CD4-positive, alpha-beta T cell treated with Interleukin-1 beta for 1 hour (primary cell): Measurements from ENCODE around the gene CRLF2.
"Not testable (repeated sequence)": the region's sequence is repeated elsewhere in the genome, so short reads cannot be mapped to it uniquely, and the experiment has no call there.

Experiments used
- DNase-seq, 2 donors: peaks; one replicate each; pipeline ENCODE4 v3.0.0-alpha.2; 2020 to 2022

The CRLF2 gene

DNA sequence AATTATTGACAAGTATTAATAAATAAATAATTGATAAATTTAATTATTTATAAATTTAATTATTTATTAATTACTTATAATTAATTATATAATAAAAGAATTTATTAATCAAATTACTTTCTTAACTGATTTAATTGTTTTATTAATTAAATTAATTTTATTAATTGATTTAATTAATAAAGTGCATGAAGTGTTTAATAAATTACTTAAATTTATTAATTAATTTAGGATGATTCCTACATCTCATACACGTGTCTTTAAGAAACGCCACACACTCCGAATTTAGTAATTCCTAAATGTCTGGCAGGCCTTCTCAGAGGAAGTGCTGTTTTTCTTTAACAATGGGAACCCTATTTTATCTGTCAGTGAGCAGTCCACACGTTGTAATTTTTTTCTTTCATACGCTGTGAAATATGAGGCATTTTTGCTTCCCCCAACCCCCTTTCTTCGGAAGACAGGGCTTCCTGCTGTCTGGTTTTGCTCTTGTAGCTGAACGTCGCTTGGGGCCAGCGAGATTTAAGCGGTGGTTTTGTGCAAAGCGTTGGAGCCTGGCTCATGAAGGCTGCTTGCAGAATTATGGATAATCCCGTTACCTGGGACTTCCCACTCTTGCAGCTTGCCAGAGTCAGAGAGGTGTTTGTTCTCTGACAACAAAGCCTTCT lies 46.8 kb downstream of the CRLF2 start:
- peak in 1 of 2 donors; percentile 23 for DNase-seq

DNA sequence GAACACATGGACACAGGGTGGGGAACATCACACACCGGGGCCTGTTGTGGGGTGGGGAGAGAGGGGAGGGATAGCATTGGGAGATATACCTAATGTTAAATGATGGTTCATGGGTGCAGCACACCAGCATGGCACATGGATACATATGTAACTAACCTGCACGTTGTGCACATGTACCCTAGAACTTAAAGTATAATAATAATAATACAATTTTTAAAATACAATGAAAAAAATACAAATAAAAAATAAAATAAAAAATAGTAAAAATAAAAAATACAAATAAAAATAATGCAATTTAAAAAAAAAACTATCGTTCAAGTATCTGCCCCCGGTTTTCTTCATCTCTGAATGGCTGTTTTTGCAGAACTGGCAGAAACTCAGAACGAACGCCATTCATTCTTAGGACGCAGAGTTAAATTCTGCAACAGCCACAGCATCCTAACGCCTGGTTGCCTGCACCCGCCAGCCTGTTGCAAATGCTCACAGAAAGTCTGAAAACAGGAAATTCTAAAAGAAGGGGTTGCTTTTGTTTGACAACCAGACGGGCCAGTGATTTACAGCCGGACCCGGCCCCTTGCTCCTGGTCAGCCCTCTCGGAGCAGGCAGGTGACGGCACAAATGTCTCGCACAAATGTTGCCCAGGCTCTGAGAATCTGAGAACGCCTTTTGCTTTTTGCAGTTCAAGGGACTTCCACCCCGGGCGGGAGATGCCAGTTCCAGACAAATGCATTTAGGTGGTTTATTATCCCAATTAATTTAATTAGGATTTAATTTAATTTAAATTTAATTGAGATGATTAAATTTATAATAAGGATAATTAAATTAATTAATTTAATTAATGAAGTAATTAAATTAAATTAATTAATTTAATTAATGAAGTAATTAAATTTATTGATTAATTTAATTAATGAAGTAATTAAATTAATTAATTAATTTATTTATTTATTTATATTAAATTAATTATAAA lies 47.8 kb downstream of the CRLF2 start:
- peak in 1 of 2 donors; percentile 8 for DNase-seq

DNA sequence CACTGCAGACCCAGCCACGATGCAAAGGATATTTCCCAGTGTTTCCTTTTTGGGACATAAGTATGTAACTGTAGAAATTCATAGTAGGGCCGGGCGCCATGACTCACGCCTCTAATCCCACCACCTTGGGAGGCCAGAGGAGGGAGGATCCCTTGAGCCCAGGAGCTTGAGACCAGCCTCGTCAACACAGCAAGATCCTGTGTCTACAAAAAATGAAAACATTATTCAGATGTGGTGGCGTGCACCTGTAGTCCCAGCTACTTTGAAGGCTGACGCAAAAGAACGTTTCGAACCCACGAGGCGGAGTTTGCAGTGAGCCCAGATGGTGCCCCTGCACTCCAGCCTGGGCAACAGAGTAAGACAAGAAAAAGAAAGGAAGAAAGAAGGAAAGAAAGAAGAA lies 49.2 kb downstream of the CRLF2 start:
- DNase-seq, result no peak

DNA sequence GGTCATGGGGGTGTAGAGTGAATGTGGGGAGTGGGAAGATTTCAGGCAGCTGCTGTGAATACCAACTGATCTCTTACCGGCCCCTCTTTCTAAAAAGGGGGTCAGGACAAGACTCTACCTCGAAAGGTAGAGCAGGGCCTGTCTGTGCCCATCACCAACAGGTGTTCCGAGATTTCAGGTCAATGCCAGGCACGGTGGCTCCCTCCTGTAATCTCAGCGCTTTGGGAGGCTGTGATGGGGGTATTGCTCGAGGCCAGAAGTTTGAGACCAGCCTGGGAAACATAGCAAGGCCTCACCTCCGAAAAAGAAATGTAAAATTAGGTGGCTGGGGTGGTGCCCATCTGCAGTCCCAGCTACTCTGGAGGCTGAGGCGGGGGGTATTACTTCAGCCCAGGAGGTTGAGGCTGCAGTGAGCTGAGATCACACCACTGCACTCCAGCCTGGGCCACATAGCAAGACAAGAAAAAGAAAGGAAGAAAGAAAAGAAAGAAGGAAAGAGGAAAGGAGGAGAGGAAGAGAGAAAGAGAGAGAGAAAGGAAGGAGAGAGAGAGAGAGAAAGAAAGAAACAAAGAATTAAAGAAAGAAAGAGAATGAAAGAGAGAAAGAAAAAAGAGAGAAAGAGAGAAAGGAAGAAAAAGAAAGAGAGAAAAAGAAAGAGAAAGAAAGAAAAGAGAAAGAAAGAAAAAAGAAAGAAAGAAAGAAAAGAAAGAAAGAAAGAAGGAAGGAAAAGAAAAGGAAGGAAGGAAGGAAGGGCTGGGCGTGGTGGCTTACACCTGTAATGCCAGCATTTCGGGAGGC lies 50.1 kb downstream of the CRLF2 start:
- DNase-seq, result no peak

DNA sequence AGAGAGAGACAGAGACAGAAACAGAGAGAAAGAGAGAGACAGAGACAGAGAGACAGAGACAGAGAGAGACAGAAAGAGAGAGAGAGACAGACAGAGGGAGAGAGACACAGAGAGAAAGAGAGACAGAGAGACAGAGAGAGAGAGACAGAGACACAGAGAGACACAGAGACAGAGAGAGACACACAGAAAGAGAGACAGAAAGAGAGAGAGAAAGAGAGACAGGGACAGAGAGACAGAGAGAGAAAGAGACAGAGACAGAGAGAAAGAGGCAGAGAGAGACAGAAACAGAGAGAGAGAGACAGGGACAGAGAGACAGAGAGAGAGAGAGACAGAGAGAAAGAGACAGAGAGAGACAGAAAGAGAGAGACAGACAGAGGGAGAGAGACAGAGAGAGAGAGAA lies 52.9 kb downstream of the CRLF2 start:
- DNase-seq, result no peak

DNA sequence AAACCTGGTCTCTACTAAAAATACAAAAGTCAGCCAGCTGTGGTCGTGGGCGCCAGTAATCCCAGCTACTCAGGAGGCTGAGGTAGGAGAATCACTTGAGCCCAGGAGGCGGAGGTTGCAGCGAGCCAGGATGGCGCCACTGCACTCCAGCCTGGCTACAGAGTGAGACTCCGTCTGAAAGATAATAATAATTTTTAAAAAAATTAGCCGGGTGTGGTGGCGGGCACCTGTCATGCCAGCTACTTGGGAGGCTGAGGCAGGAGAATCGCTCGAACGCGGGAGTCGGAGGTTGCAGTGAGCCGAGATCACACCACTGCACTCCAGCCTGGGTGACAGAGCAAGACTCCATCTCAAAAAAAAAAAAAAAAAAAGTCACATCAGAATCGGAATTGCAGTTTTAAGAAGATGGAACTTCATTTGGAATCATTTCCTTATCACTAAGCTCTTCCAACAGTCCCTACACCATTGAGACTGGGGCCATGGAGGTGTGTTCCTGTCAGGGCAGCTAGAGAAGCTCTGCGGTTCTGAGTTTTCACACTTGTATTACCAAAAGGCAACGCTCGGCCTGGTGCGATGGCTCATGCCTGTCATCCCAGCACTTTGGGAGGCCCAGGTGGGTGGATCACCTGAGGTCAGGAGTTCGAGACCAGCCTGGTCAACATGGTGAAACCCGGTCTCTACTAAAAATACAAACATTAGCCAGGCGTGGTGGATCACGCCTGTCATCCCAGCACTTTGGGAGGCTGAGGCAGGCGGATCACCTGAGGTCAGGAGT lies 55.6 kb downstream of the CRLF2 start:
- DNase-seq, result not testable (repeated sequence)

DNA sequence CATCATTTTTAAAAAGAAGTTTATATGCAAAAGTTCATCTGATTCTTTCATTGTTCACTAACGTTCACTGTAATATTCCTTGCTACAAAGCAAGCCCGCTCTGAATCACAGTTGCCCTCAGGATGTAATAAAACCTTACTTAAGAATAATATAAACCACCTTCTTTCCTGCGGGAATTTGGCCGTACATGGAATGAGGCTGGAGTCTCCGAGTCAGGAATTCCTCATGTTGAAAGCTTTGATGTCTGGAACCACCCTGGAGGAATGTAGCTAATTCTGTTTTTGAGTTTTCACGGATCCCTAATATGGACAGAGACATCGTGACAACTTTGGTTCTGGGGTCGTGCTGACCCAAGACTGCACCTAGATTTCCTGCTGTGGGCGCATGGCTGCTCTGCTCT lies 58.5 kb downstream of the CRLF2 start:
- DNase-seq, result no peak

DNA sequence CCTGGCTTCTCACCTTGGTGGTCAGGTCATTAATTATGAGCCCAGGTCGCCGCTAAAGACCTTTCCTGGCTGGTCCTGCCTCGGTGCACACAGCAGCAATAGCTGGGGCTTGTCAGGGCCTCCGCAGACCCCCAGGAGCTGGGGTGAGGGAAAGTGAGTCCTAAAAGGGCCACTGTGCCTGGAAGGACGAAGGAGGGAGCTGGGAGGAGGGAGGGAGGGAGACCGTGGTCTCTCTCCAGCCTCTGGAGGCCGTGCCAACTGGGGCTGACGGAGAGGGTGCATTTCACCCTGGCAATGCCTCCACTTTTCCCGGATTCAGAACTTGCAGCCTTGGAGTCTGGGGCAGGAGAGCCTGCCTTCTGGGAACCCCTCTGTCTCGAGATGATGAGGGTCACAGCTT lies 60.4 kb downstream of the CRLF2 start:
- no peak for DNase-seq

DNA sequence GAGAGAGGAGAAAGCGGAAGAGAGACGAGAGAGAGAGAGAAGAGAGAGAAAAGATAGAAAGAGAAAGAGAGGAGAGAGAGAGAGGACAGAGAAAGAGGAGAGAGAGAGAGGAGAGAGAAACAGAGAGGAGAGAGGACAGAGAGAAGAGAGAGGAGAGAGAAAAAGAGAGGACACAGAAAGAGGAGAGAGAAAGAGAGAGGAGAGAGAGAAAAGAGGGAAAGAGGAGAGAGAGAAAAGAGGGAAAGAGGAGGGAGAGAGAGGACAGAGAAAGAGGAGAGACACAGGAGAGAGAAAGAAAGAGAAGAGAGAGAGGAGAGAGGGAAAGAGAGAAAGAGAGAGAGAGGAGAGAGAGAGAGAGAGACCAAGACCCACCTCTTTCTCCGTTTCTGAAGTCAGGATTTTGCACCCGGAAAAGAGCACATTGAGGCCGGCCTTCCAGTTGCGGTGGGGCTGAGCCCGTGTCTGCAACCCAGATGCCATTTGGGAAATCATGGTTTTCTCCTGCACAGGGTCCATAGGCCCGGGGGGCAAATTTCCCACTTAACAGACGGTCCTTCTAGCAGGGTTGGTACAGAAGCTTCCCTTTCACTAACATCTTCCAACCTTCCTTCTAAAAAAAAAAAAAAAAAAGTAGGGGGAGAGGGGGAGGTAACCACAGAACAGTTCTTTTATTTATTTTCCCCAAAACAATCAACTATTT lies 60.9 kb downstream of the CRLF2 start:
- no peak for DNase-seq

DNA sequence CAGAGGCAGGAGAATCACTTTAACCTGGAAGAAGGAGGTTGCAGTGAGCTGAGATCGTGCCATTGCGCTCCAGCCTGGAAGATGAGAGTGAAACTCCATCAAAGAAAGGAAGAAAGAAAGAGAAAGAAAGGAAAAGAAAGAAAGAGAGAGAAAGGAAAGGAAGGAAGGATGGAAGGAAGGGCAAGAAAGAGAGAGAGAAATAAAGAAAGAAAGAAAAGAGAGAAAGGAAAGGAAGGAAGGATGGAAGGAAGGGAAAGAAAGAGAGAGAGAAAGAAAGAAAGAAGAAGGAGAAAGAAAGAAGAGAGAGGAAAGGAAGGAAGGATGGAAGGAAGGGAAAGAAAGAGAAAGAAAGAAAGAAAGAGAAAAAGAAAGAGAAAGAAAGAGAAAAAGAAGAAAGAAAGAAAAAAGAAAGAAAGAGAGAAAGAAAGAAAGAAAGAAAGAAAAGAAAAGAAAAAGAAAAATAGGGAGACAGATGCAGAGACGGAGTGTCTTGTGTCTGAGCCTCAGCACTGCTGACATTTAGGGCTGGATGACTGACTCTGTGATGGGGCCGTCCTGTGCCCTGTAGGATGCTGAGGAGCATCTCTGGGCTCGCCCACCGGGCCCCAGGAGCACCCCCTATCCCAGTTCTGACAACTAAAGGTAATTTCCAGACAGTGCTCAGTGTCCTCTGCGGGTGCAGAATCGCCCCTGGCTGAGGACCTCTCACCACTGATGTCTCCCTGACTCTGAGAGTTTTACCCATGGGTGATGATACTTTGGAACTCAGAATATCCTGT lies 61.7 kb downstream of the CRLF2 start:
- no peak for DNase-seq

DNA sequence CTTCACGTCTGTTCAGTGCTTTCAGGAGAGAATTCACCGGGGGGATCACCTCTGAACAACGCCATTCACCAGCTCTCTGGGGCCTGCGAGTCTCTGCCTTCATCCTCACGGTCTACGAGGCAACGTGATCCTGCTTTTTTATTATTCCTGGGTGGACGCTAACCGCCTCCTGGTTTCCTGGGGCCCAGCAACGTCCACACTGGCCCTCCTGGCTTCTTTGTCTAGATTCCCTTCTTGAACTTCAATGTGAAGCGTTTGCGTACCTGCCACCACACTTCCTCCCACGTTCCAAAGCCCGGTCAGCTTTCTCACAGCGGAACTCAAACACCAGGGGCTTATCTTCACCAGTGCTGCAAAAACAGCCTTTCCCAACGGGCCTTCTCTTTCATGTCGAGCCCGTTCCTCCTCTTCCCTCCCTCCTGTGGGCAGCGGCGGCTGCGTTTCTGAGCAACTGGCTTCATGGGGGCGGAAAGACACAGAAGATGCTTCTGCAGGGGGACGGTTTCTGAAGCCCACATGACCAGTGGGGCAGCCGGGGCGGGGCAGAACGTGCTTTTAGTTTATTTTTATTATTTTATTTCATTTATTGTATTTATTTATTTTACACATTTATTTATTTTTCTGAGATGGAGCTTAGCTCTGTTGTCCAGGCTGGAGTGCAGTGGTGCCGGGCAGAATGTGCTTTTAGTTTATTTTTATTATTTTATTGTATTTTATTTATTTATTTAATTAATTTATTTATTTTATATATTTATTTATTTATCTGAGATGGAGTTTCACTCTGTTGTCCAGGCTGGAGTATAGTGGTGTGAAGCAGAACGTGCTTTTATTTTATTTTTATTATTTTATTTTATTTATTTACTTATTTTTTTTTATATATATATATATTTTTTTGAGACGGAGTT lies 64.6 kb downstream of the CRLF2 start:
- DNase-seq, result no peak

DNA sequence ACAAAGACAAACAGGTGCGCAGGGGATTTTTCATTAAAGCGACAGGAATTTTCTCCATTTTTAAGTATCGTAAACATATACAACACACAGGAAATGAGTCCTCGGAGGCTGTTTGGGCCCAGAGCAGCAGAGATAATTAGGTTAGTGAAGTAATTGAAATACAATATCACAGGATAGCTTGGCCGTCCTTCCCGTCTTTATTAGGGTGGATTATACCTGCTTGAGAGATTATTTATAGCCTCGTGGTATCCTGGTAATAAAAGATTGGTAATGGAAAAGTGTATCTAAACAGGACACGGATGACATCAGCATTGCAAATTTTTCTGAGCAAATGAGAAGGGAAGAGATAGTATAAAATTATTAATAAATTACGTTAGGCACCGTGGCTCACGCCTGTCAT lies 68.2 kb downstream of the CRLF2 start:
- no peak for DNase-seq
